SK-N-SH (cell line): ENCODE data around the gene FOXA1. TPM values are rescaled to one million over a fixed set of nuclear protein-coding genes. Genes with fewer than 3 reads are reported as not detected.

Experiments
- CTCF ChIA-PET: fragments of 300-600, 350-600 bp; formaldehyde crosslinking; extraction: SDS; loops from one replicate; lab custom pipeline; 2021; lab: Yijun Ruan, JAX
- POLR2A ChIA-PET: fragments of 350-600 bp; sonication (Branson Sonifier 250); formaldehyde crosslinking; extraction: SDS; loops from one replicate; lab custom pipeline; 2020; ENCODE audit warnings: antibody characterized with exemption, inconsistent platforms; lab: Yijun Ruan, JAX
- DNase-seq: peaks from one replicate; pipeline ENCODE4 v3.0.0; 2012
- H2AFZ ChIP-seq: fragments of 200-600 bp; sonication (generic); 2 replicates; pipeline ENCODE4 v1.8.1; 2016; ENCODE audit warnings: antibody characterized with exemption, mild to moderate bottlenecking, low read depth
- H3F3A ChIP-seq: fragments of 200-600 bp; sonication (generic); replicated peaks from 2 replicates; pipeline ENCODE3; 2016; ENCODE audit warnings: antibody characterized with exemption, mild to moderate bottlenecking; ENCODE audit not compliant: insufficient read depth
- H3K27ac ChIP-seq, 2 experiments: fragments of 200-500 bp in 1 of 2; fragments of 200-600 bp in 1 of 2; sonication (Bioruptor generic) in 1 of 2; sonication (generic), shearing (Covaris generic) in 1 of 2; 2 replicates each; pipeline versions ENCODE4 v1.5.1 to v1.6.1; 2014 to 2016; ENCODE audit warnings: low read depth in 2 of 2, inconsistent platforms in 1 of 2, low read length in 1 of 2, mild to moderate bottlenecking in 1 of 2, mixed read lengths in 1 of 2
- H3K27me3 ChIP-seq: fragments of 200-600 bp; sonication (generic), shearing (Covaris generic); 2 replicates; pipeline ENCODE4 v1.6.1; 2016; ENCODE audit warnings: mixed run types; ENCODE audit not compliant: insufficient read depth
- H3K36me3 ChIP-seq, 2 experiments: fragments of 200-500 bp in 1 of 2; fragments of 200-600 bp in 1 of 2; sonication (Bioruptor generic) in 1 of 2; sonication (generic) in 1 of 2; replicated peaks in 1 of 2; 2 replicates each; pipeline versions ENCODE3 to v1.5.1; 2014 to 2016; ENCODE audit warnings: low read length in 1 of 2, mild to moderate bottlenecking in 1 of 2; ENCODE audit not compliant: insufficient read depth in 2 of 2, control insufficient read depth in 1 of 2
- H3K4me1 ChIP-seq, 2 experiments: fragments of 200-500 bp in 1 of 2; fragments of 200-600 bp in 1 of 2; sonication (Bioruptor generic) in 1 of 2; sonication (generic), shearing (Covaris generic) in 1 of 2; 2 replicates each; pipeline versions ENCODE4 v1.5.1 to v1.6.1; 2014 to 2016; ENCODE audit warnings: low read depth in 1 of 2, low read length in 1 of 2, mixed run types in 1 of 2; ENCODE audit not compliant: insufficient read depth in 2 of 2, control insufficient read depth in 1 of 2
- H3K4me2 ChIP-seq: fragments of 200-600 bp; sonication (generic), shearing (Covaris generic); 2 replicates; pipeline ENCODE4 v1.6.1; 2017; ENCODE audit warnings: mixed run types
- H3K4me3 ChIP-seq, 2 experiments: fragments of 200-500 bp in 1 of 2; fragments of 200-600 bp in 1 of 2; sonication (Bioruptor generic) in 1 of 2; sonication (generic), shearing (Covaris generic) in 1 of 2; 2 replicates each; pipeline versions ENCODE4 v1.5.1 to v1.8.1; 2014 to 2016; ENCODE audit warnings: low read depth in 2 of 2, inconsistent platforms in 1 of 2, low read length in 1 of 2, mild to moderate bottlenecking in 1 of 2, mixed read lengths in 1 of 2, moderate library complexity in 1 of 2
- H3K79me2 ChIP-seq: fragments of 200-600 bp; sonication (generic); 2 replicates; pipeline ENCODE4 v1.8.1; 2017; ENCODE audit warnings: mild to moderate bottlenecking; ENCODE audit not compliant: insufficient read depth
- H3K9ac ChIP-seq: fragments of 200-600 bp; sonication (generic); 2 replicates; pipeline ENCODE4 v1.6.1; 2017; ENCODE audit warnings: mixed run types
- H3K9me2 ChIP-seq: fragments of 200-600 bp; sonication (generic); 2 replicates; pipeline ENCODE4 v1.6.1; 2017; ENCODE audit warnings: mixed run types
- H3K9me3 ChIP-seq: fragments of 200-600 bp; sonication (generic); 2 replicates; pipeline ENCODE4 v1.6.1; 2017; ENCODE audit warnings: mixed run types, mild to moderate bottlenecking, moderate library complexity
- H4K20me1 ChIP-seq: fragments of 200-600 bp; sonication (generic); 2 replicates; pipeline ENCODE4 v1.6.1; 2017; ENCODE audit warnings: mild to moderate bottlenecking, mixed run types; ENCODE audit not compliant: insufficient read depth
- CHD2 ChIP-seq: fragments of 150-350 bp; IDR thresholded peaks from 2 replicates; pipeline ENCODE4 v1.6.1; 2018; ENCODE audit warnings: low read length; ENCODE audit not compliant: partially characterized antibody
- EZH2phosphoT487 ChIP-seq: fragments of 200-600 bp; sonication (generic); IDR thresholded peaks from 2 replicates; pipeline ENCODE4 v1.6.1; 2017; ENCODE audit warnings: low read depth, mixed run types, mild to moderate bottlenecking, antibody characterized with exemption, moderate library complexity, borderline replicate concordance
- FOXM1 ChIP-seq: IDR thresholded peaks from 2 replicates; pipeline ENCODE4 v1.4.0; 2012; ENCODE audit warnings: low read depth, mild to moderate bottlenecking
- GATA2 ChIP-seq: sonication (generic); formaldehyde crosslinking; IDR thresholded peaks from 2 replicates; pipeline ENCODE4 v1.5.0; 2020; ENCODE audit warnings: mild to moderate bottlenecking, missing genetic modification reagents
- JUND ChIP-seq: IDR thresholded peaks from 2 replicates; pipeline ENCODE4 v1.4.0; 2012
- MXI1 ChIP-seq: IDR thresholded peaks from 2 replicates; pipeline ENCODE4 v1.6.1; 2012; ENCODE audit warnings: mild to moderate bottlenecking, low read depth, low read length, improper control_type of control experiment
- NRF1 ChIP-seq: IDR thresholded peaks from 2 replicates; pipeline ENCODE4 v1.6.1; 2012; ENCODE audit warnings: low read depth, mild to moderate bottlenecking, low read length
- POLR2AphosphoS5 ChIP-seq: IDR thresholded peaks from 2 replicates; pipeline ENCODE4 v1.6.1; 2012; ENCODE audit warnings: low read depth, low read length
- RAD21 ChIP-seq: IDR thresholded peaks from 2 replicates; pipeline ENCODE4 v1.6.1; 2012; ENCODE audit warnings: mild to moderate bottlenecking, low read length
- RFX5 ChIP-seq: IDR thresholded peaks from 2 replicates; pipeline ENCODE4 v1.6.1; 2012; ENCODE audit warnings: mild to moderate bottlenecking, improper control_type of control experiment, low read length
- SIN3A ChIP-seq: IDR thresholded peaks from 2 replicates; pipeline ENCODE4 v1.6.1; 2012; ENCODE audit warnings: low read depth, mild to moderate bottlenecking, low read length, moderate library complexity, borderline replicate concordance
- SMC3 ChIP-seq: IDR thresholded peaks from 2 replicates; pipeline ENCODE4 v1.6.1; 2012; ENCODE audit warnings: low read depth, low read length, improper control_type of control experiment
- TAF1 ChIP-seq: IDR thresholded peaks from 2 replicates; pipeline ENCODE4 v1.6.1; 2012; ENCODE audit warnings: low read depth, mild to moderate bottlenecking, low read length, moderate library complexity, borderline replicate concordance
- TCF12 ChIP-seq: IDR thresholded peaks from 2 replicates; pipeline ENCODE4 v1.4.0; 2012
- YY1 ChIP-seq: IDR thresholded peaks from 2 replicates; pipeline ENCODE4 v1.4.0; 2012; ENCODE audit warnings: low read depth, mild to moderate bottlenecking
- WGBS: methylation state at CpG from one replicate; pipeline ENCODE4 v1.1.6; 2017; ENCODE audit warnings: low lambda C conversion rate; 5-methylcytosine and 5-hydroxymethylcytosine counted together
- polyA plus RNA-seq, 3 experiments: library from polyadenylated mRNA; depleted of rRNA; stranded (reverse); fragments of >200 nt; gene quantifications; 2 replicates each; pipeline ENCODE4 v1.2.3, GENCODE V29; 2012
- TF ChIP-seq, protein P1 (sequence below): fragments of 150-350 bp; IDR thresholded peaks from 2 replicates; pipeline ENCODE4 v1.6.1; 2016; ENCODE audit warnings: mild to moderate bottlenecking, low read depth, low read length
- TF ChIP-seq, protein P2 (sequence below): IDR thresholded peaks from 2 replicates; pipeline ENCODE4; 2012
- TF ChIP-seq, protein P3 (sequence below): IDR thresholded peaks from 2 replicates; pipeline ENCODE4 v1.4.0; 2012; ENCODE audit warnings: low read depth, borderline replicate concordance
- TF ChIP-seq, protein P4 (sequence below): fragments of 200-600 bp; sonication (generic); IDR thresholded peaks from 2 replicates; pipeline ENCODE4 v1.6.1; 2017; ENCODE audit warnings: antibody characterized with exemption, mild to moderate bottlenecking, moderate library complexity
- TF ChIP-seq, protein P5 (sequence below): fragments of 150-350 bp; IDR thresholded peaks from 2 replicates; pipeline ENCODE4 v1.6.1; 2017; ENCODE audit warnings: antibody characterized with exemption, low read length, low read depth, borderline replicate concordance

The FOXA1 gene
- polyA plus RNA-seq, 1 of the 3 experiments (the other 2 are of a cell fraction): not detected

DNA sequence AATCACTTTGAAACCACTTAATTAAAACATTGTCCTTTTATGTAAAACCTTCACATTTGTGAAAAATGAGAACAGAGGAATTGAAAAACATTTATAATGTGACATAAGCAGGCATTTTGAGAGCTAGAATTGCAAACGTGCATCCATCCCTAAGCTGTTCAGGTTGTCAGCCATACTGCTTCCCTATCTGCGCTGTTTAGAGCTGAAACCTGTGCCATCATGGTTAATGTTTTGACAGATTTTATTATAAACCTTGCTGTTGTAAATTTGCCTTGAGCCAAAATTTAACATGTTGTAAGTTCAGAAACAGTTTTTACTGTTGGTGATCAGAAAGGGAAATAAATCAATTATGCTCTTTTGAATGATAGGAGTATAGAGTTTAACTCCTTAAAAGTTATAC is 31.9 kb downstream of the FOXA1 start (continued):
- TF ChIP-seq NRF1 (no peak), TCF12 (no peak), TAF1 (no peak), POLR2AphosphoS5 (no peak)
- TF ChIP-seq, protein P1, sequence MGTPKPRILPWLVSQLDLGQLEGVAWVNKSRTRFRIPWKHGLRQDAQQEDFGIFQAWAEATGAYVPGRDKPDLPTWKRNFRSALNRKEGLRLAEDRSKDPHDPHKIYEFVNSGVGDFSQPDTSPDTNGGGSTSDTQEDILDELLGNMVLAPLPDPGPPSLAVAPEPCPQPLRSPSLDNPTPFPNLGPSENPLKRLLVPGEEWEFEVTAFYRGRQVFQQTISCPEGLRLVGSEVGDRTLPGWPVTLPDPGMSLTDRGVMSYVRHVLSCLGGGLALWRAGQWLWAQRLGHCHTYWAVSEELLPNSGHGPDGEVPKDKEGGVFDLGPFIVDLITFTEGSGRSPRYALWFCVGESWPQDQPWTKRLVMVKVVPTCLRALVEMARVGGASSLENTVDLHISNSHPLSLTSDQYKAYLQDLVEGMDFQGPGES: no peak

DNA sequence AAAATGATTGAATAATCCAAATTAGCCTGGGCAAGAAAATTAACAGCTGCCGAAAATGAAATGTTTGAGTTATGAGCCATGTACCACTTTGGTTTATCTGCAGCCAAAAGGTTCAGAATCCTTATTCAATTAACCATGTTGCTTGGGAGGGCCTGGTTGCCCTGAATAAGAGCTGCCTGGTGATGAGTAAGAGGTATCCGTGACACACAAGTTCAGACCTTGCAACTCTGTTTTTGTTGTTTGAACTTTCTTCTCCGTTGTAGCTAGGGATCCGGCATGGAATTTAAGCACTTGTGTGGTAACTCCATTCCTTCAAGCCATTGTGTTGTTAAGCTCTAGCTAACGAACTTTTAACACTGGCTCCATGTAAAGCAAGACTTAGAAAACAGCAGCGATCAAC is 35.7 kb downstream of the FOXA1 start:
- CTCF ChIA-PET: no interaction called here
- Histone ChIP-seq H3K36me3 (no peaks in the 10 kb centered on the region), H3K27me3 (no peaks in the 10 kb centered on the region), H3K4me3 (no peak overlapping the region), H3F3A (no peaks in the 10 kb centered on the region), H3K4me2 (no peak overlapping the region), H3K79me2 (no peaks in the 10 kb centered on the region), H4K20me1 (no peaks in the 10 kb centered on the region), H3K9me3 (no peaks in the 10 kb centered on the region), H3K9ac (no peak overlapping the region), H3K4me1 (no peaks in the 10 kb centered on the region), H3K9me2 (no peaks in the 10 kb centered on the region), H2AFZ (no peak overlapping the region), H3K27ac (no peak overlapping the region)
- no peak for DNase-seq
- POLR2A ChIA-PET: no interaction called here
- 18% methylated on average over 6 of the region's 6 CpGs for WGBS
- no peak for TF ChIP-seq JUND
- no peak for TF ChIP-seq MXI1
- no peak for TF ChIP-seq FOXM1
- TF ChIP-seq SMC3: no peak
- TF ChIP-seq, protein P2, sequence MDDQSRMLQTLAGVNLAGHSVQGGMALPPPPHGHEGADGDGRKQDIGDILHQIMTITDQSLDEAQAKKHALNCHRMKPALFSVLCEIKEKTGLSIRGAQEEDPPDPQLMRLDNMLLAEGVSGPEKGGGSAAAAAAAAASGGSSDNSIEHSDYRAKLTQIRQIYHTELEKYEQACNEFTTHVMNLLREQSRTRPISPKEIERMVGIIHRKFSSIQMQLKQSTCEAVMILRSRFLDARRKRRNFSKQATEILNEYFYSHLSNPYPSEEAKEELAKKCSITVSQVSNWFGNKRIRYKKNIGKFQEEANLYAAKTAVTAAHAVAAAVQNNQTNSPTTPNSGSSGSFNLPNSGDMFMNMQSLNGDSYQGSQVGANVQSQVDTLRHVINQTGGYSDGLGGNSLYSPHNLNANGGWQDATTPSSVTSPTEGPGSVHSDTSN: no peak
- TF ChIP-seq NRF1: no peak
- no peak for TF ChIP-seq SIN3A
- TF ChIP-seq, protein P3, sequence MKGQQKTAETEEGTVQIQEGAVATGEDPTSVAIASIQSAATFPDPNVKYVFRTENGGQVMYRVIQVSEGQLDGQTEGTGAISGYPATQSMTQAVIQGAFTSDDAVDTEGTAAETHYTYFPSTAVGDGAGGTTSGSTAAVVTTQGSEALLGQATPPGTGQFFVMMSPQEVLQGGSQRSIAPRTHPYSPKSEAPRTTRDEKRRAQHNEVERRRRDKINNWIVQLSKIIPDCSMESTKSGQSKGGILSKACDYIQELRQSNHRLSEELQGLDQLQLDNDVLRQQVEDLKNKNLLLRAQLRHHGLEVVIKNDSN: no peak
- no peak for TF ChIP-seq GATA2 (CRISPR knock-in tag)
- no peak for TF ChIP-seq YY1
- no peak for TF ChIP-seq EZH2phosphoT487
- TF ChIP-seq, protein P4, sequence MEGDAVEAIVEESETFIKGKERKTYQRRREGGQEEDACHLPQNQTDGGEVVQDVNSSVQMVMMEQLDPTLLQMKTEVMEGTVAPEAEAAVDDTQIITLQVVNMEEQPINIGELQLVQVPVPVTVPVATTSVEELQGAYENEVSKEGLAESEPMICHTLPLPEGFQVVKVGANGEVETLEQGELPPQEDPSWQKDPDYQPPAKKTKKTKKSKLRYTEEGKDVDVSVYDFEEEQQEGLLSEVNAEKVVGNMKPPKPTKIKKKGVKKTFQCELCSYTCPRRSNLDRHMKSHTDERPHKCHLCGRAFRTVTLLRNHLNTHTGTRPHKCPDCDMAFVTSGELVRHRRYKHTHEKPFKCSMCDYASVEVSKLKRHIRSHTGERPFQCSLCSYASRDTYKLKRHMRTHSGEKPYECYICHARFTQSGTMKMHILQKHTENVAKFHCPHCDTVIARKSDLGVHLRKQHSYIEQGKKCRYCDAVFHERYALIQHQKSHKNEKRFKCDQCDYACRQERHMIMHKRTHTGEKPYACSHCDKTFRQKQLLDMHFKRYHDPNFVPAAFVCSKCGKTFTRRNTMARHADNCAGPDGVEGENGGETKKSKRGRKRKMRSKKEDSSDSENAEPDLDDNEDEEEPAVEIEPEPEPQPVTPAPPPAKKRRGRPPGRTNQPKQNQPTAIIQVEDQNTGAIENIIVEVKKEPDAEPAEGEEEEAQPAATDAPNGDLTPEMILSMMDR: no peak
- TF ChIP-seq POLR2AphosphoS5: no peak
- TF ChIP-seq CHD2: no peak
- TF ChIP-seq RAD21: no peak
- TF ChIP-seq, protein P1: no peak
- TF ChIP-seq RFX5: no peak
- TF ChIP-seq, protein P5, sequence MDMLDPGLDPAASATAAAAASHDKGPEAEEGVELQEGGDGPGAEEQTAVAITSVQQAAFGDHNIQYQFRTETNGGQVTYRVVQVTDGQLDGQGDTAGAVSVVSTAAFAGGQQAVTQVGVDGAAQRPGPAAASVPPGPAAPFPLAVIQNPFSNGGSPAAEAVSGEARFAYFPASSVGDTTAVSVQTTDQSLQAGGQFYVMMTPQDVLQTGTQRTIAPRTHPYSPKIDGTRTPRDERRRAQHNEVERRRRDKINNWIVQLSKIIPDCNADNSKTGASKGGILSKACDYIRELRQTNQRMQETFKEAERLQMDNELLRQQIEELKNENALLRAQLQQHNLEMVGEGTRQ: no peak
